EH (cell line): ENCODE data around the gene MRPL24.

Experiments used
- DNase-seq: peaks from one replicate; pipeline ENCODE4 v3.0.0-alpha.2; 2015; ENCODE audit warnings: low read depth

Gene MRPL24

GRCh38 chr1:156709757-156710489, 31.0 kb downstream of the MRPL24 start:
- DNase-seq, result peak; percentile 85

- DNase-seq, result no peak
Observed at GRCh38 chr1:156709031-156709430, 31.9 kb downstream of the MRPL24 start.

GRCh38 chr1:156708218-156708661, 32.6 kb downstream of the MRPL24 start:
- no peak for DNase-seq

- DNase-seq, result peak; percentile 72
Observed at GRCh38 chr1:156707417-156708217, 33.3 kb downstream of the MRPL24 start.

GRCh38 chr1:156706657-156707416, 34.1 kb downstream of the MRPL24 start:
- peak; percentile 84 for DNase-seq

- DNase-seq, result peak; percentile 61
Observed at GRCh38 chr1:156705918-156706656, 34.8 kb downstream of the MRPL24 start.

- peak; percentile 43 for DNase-seq
Observed at GRCh38 chr1:156705321-156705917, 35.5 kb downstream of the MRPL24 start, which contains the start of gene CRABP2. Gene CRABP2, minus strand, starts transcription at chr1:156705583. Its CDS starts 137 bp downstream, at chr1:156705446.

GRCh38 chr1:156704930-156705320, 36.0 kb downstream of the MRPL24 start:
- peak; percentile 74 for DNase-seq

- DNase-seq, result no peak
Observed at GRCh38 chr1:156704166-156704711, 36.6 kb downstream of the MRPL24 start.

GRCh38 chr1:156703741-156704140, 37.1 kb downstream of the MRPL24 start:
- no peak for DNase-seq

- DNase-seq, result no peak
Observed at GRCh38 chr1:156703336-156703735, 37.6 kb downstream of the MRPL24 start.

- no peak for DNase-seq
Observed at GRCh38 chr1:156700736-156701531, 40.0 kb downstream of the MRPL24 start.

- no peak for DNase-seq
Observed at GRCh38 chr1:156698995-156699394, 41.9 kb downstream of the MRPL24 start.

GRCh38 chr1:156697481-156697880, 43.4 kb downstream of the MRPL24 start:
- DNase-seq, result no peak

- no peak for DNase-seq
Observed at GRCh38 chr1:156696755-156697154, 44.1 kb downstream of the MRPL24 start.

- no peak for DNase-seq
Observed at GRCh38 chr1:156694690-156694962, 46.3 kb downstream of the MRPL24 start.

GRCh38 chr1:156693848-156694689, 46.8 kb downstream of the MRPL24 start:
- DNase-seq, result peak; percentile 27

- no peak for DNase-seq
Observed at GRCh38 chr1:156692925-156693847, 47.7 kb downstream of the MRPL24 start.
